Measurements from ENCODE around the gene XYLT1. TPM values are rescaled to one million over a fixed set of nuclear protein-coding genes. Genes with fewer than 3 reads are reported as not detected.

The XYLT1 gene
- total RNA-seq, 1 experiment from 2014 or later = 1.7 TPM

DNA sequence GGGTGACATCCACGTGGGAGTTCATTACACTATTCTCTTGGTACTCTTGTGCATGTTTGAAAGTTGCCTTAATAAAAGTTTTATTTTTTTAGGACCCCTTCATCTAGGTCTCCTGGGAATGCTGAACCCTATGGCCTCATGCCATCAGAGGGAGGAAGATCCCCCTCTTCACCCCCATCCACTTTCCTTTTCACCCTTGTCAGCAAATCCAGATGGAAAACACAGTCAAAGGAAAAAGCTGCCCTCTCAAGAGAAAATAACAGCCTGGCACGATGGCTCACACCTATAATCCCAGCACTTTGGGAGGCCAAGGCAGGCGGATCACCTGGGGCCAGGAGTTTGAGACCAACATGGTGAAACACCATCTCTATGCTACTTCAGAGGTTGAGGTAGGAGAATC lies 274.2 kb downstream of the XYLT1 start:
- TF ChIP-seq EZH2 (IDR thresholded peaks at IDR 0.05; ENCODE audit: low read depth) = no peak
- TF ChIP-seq, protein P1, sequence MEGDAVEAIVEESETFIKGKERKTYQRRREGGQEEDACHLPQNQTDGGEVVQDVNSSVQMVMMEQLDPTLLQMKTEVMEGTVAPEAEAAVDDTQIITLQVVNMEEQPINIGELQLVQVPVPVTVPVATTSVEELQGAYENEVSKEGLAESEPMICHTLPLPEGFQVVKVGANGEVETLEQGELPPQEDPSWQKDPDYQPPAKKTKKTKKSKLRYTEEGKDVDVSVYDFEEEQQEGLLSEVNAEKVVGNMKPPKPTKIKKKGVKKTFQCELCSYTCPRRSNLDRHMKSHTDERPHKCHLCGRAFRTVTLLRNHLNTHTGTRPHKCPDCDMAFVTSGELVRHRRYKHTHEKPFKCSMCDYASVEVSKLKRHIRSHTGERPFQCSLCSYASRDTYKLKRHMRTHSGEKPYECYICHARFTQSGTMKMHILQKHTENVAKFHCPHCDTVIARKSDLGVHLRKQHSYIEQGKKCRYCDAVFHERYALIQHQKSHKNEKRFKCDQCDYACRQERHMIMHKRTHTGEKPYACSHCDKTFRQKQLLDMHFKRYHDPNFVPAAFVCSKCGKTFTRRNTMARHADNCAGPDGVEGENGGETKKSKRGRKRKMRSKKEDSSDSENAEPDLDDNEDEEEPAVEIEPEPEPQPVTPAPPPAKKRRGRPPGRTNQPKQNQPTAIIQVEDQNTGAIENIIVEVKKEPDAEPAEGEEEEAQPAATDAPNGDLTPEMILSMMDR (conservative IDR thresholded peaks at IDR 0.05) = no peak
- H4K20me1 ChIP-seq (ENCODE audit: insufficient read depth) = no peaks in the 10 kb centered on the region
- H3K79me2 ChIP-seq (ENCODE audit: low read depth) = no peaks in the 10 kb centered on the region
- no peak overlapping the region for H3K4me2 ChIP-seq
- H3K9me2 ChIP-seq (ENCODE audit: insufficient read depth) = no peaks in the 10 kb centered on the region
- no peaks in the 10 kb centered on the region for H3K36me3 ChIP-seq (ENCODE audit: low read depth)
- no peak for DNase-seq
- POLR2A ChIA-PET (ENCODE audit: unreplicated experiment) = no interaction called here
- 0 out of 2 replicates have a peak, but pooled peaks cover 7% of the 10 kb centered on the region for H3K27me3 ChIP-seq (ENCODE audit: insufficient read depth, low read depth)
- no peaks in the 10 kb centered on the region for H3F3A ChIP-seq (ENCODE audit: insufficient read depth, low read depth)
- CTCF ChIA-PET = no interaction called here
- H3K4me1 ChIP-seq (replicated peaks; ENCODE audit: insufficient read depth) = no peaks in the 10 kb centered on the region
- no TSS peak for BruUV-seq (replicated peaks)
- no peak overlapping the region for H2AFZ ChIP-seq
- intact Hi-C loops (cut with micrococcal nuclease; ENCODE audit: unreplicated experiment) = no loop called here
- H3K4me3 ChIP-seq = no peak overlapping the region
- no peaks in the 10 kb centered on the region for H3K9me3 ChIP-seq (ENCODE audit: insufficient read depth, low read depth)
- no peak overlapping the region for H3K27ac ChIP-seq

DNA sequence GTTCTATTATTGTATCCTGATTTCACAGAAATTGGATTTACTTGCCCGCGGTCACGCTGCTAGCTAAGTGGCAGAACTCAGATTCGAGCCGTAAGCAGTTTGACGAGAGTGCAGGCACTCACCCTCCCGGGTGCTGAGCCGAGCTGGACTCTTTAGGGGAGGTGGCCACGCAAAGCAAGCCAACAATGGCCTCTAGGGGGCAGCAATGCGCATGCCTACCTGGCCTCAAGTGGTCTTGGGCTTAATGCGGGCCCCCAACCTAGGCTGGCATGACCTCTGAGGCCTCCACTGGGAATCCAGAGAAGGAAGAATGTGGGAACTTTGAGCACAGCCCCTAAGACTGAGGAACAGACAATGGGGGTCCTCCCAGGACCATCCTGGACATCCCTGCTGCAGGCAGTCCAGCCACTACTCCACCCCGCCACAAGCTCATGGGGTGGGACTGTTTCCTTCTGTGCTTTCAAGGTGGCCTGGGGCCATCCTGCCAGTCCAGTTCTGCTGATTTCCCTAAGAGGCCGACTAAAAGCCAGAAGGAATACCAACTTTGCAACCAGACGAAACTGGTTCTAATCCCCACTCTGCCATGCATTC lies 276.5 kb downstream of the XYLT1 start:
- Histone ChIP-seq H3K4me1 (replicated peaks; ENCODE audit: insufficient read depth) (no peaks in the 10 kb centered on the region), H2AFZ (no peak overlapping the region), H3K36me3 (ENCODE audit: low read depth) (no peaks in the 10 kb centered on the region), H3K9me2 (ENCODE audit: insufficient read depth) (no peaks in the 10 kb centered on the region), H3K27me3 (ENCODE audit: insufficient read depth, low read depth) (no peaks in the 10 kb centered on the region), H3K27ac (no peak overlapping the region), H3K4me2 (no peak overlapping the region), H4K20me1 (ENCODE audit: insufficient read depth) (no peaks in the 10 kb centered on the region), H3K4me3 (no peak overlapping the region), H3K79me2 (ENCODE audit: low read depth) (no peaks in the 10 kb centered on the region), H3F3A (ENCODE audit: insufficient read depth, low read depth) (no peaks in the 10 kb centered on the region), H3K9me3 (ENCODE audit: insufficient read depth, low read depth) (no peaks in the 10 kb centered on the region)
- ChIA-PET POLR2A (ENCODE audit: unreplicated experiment) (no interaction called here), CTCF (no interaction called here)
- DNase-seq = no peak
- no TSS peak for BruUV-seq (replicated peaks)
- TF ChIP-seq, protein P1 (conservative IDR thresholded peaks at IDR 0.05) = peak; percentile 50; the same call in 1 of the 2 replicates
- no peak for TF ChIP-seq EZH2 (IDR thresholded peaks at IDR 0.05; ENCODE audit: low read depth)
- intact Hi-C loops (cut with micrococcal nuclease; ENCODE audit: unreplicated experiment) = no loop called here

DNA sequence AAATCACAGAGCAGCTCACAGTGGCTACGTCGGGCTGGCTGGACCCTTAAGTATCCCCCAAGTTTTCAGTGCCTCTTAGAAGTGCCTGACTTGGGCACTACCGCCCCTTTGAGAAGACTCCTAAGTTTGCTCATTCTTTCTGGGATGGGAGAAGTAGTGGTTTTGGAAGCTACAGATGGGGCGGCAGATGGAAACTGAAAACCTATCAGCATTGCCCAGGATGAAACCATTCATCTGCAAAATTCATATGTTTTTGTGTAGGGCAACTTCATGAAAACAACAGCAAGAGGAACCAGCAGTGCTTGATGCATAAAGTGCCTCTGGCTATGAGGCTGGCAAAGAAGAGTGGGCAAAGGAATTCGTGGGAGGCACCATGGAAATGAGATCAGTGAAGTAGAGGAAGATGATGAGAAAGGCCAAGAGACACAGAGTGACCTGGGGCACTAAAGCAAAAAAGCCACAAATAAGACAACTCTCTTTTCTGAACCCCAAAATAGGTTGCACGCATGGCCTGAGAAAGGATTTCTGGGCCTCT lies 277.1 kb downstream of the XYLT1 start:
- CTCF ChIA-PET = no interaction called here
- no TSS peak for BruUV-seq (replicated peaks)
- Histone ChIP-seq H3K27ac (no peak overlapping the region), H3K9me2 (ENCODE audit: insufficient read depth) (no peaks in the 10 kb centered on the region), H2AFZ (no peak overlapping the region), H3K9me3 (ENCODE audit: insufficient read depth, low read depth) (no peaks in the 10 kb centered on the region), H3K4me1 (replicated peaks; ENCODE audit: insufficient read depth) (no peaks in the 10 kb centered on the region), H3K4me3 (no peak overlapping the region), H3K36me3 (ENCODE audit: low read depth) (no peaks in the 10 kb centered on the region), H3F3A (ENCODE audit: insufficient read depth, low read depth) (no peaks in the 10 kb centered on the region), H4K20me1 (ENCODE audit: insufficient read depth) (no peaks in the 10 kb centered on the region), H3K27me3 (ENCODE audit: insufficient read depth, low read depth) (no peaks in the 10 kb centered on the region), H3K4me2 (no peak overlapping the region), H3K79me2 (ENCODE audit: low read depth) (no peaks in the 10 kb centered on the region)
- intact Hi-C loops (cut with micrococcal nuclease; ENCODE audit: unreplicated experiment) = no loop called here
- no peak for DNase-seq
- TF ChIP-seq, protein P1 (conservative IDR thresholded peaks at IDR 0.05) = no peak
- TF ChIP-seq EZH2 (IDR thresholded peaks at IDR 0.05; ENCODE audit: low read depth) = no peak
- POLR2A ChIA-PET (ENCODE audit: unreplicated experiment) = no interaction called here

Data from PC-9 (cell line).